Transverse colon (tissue), 4 donors: Measurements from ENCODE around the gene FUOM. TPM values are rescaled to one million over a fixed set of nuclear protein-coding genes. Genes with fewer than 3 reads are reported as not detected.

Source experiments
- DNase-seq: peaks from one replicate; pipeline ENCODE4 v3.0.0-alpha.2; 2019
- H3K27ac ChIP-seq, 4 donors: fragments of 200-600 bp; sonication (generic); 2 replicates each; pipeline ENCODE4 v1.5.1; 2016 to 2018; ENCODE audit warnings: inconsistent platforms in 4 of 4
- H3K27me3 ChIP-seq: fragments of 200-600 bp; sonication (generic); 2 replicates; pipeline ENCODE4 v1.5.1; 2017; ENCODE audit warnings: inconsistent platforms
- H3K36me3 ChIP-seq, 4 donors: fragments of 200-600 bp; sonication (generic); 2 replicates each; pipeline ENCODE4 v1.5.1; 2017 to 2019; ENCODE audit warnings: inconsistent platforms in 4 of 4
- H3K4me1 ChIP-seq, 4 donors: fragments of 200-600 bp; sonication (generic); 2 replicates each; pipeline ENCODE4 v1.5.1; 2017 to 2020; ENCODE audit warnings: inconsistent platforms in 4 of 4
- H3K4me3 ChIP-seq, 4 donors: fragments of 200-600 bp; sonication (generic); 1 replicate in 1 of 4; 2 replicates in 3 of 4; pipeline versions ENCODE4 v1.5.1 to v1.6.1; 2017 to 2019; ENCODE audit warnings: inconsistent platforms in 4 of 4
- H3K9me3 ChIP-seq, 2 donors: fragments of 200-600 bp; sonication (generic); 2 replicates each; pipeline ENCODE4 v1.5.1; 2017 to 2019; ENCODE audit warnings: inconsistent platforms in 2 of 2
- CTCF ChIP-seq, 5 experiments: fragments of 200-600 bp in 3 of 5; fragments of 450-650 bp in 2 of 5; sonication (generic) in 3 of 5; IDR thresholded peaks; 1 replicate in 2 of 5; 2 replicates in 3 of 5; pipeline ENCODE4 v1.5.1; 2016 to 2017; ENCODE audit warnings: antibody characterized with exemption in 5 of 5, inconsistent platforms in 3 of 5, mild to moderate bottlenecking in 2 of 5, moderate library complexity in 1 of 5
- EP300 ChIP-seq: sonication (generic); formaldehyde crosslinking; IDR thresholded peaks from one replicate; pipeline ENCODE4 v1.6.1; 2017; ENCODE audit warnings: antibody characterized with exemption, low read depth
- POLR2A ChIP-seq: fragments of 450-650 bp; IDR thresholded peaks from one replicate; pipeline ENCODE4 v1.6.1; 2016; ENCODE audit warnings: antibody characterized with exemption, mild to moderate bottlenecking, moderate library complexity
- POLR2AphosphoS5 ChIP-seq, 3 donors: sonication (generic); formaldehyde crosslinking; IDR thresholded peaks; one replicate each; pipeline ENCODE4 v1.6.1; 2016; ENCODE audit warnings: antibody characterized with exemption in 3 of 3
- WGBS, 2 donors: methylation state at CpG; one replicate each; pipeline ENCODE4 v1.1.5; 2018; ENCODE audit warnings: low coverage in 1 of 2; 5-methylcytosine and 5-hydroxymethylcytosine counted together
- in situ Hi-C, 4 donors: fragments of 200-750 bp; cut with MboI; loops; one replicate each; pipeline versions ENCODE4 v1.15.0 to v1.15.1; 2017; ENCODE audit warnings: low sequenced_read_pairs in 3 of 4, low pct_ligation_motif_present in 1 of 4, low pct_unique_long_range_greater_than_20kb in 1 of 4
- intact Hi-C: fragments of 100-400 bp; cut with DNase I; formaldehyde crosslinking; loops from one replicate; pipeline ENCODE4 v1.15.1; 2023; ENCODE audit warnings: low total_unique reads
- total RNA-seq, 4 donors: library from RNA; depleted of rRNA; stranded (reverse); fragments of >200 nt; gene quantifications; one replicate each; pipeline ENCODE4 v1.1.0, GENCODE V29; 2016

Gene FUOM
- total RNA-seq, 4 donors from 2014 or later = 1.2 to 43.3 (median 28.8) TPM

GRCh38 chr10:133399123-133399601, 41.3 kb upstream of the FUOM start:
- no peaks in the 10 kb centered on the region for H3K9me3 ChIP-seq
- H3K36me3 ChIP-seq = peaks cover 0 to 42% (median 5%) of the 10 kb centered on the region in 4 donors
- H3K4me3 ChIP-seq = no peak overlapping the region
- no peak for DNase-seq
- 93% methylated on average over 19 of the region's 19 CpGs; no CpG with 5 or more reads in 1 of the 2 donors for WGBS, 2 donors
- in situ Hi-C loops (no loop called here), intact Hi-C loops (no loop called here)
- TF ChIP-seq EP300 (no peak), POLR2AphosphoS5 (IDR thresholded peaks at IDR 0.05) (no peak), POLR2A (no peak), CTCF (IDR thresholded peaks at IDR 0.05) (no peak)
- no peaks in the 10 kb centered on the region for H3K27me3 ChIP-seq
- H3K27ac ChIP-seq = no peak overlapping the region
- H3K4me1 ChIP-seq = peaks cover 5 to 14% (median 8%) of the 10 kb centered on the region in 4 donors

- WGBS, 2 donors = 98 to 100% methylated on average over 5 to 7 of the region's 7 CpGs
- no peaks in the 10 kb centered on the region for H3K9me3 ChIP-seq
- H3K4me1 ChIP-seq = peaks cover 5 to 17% (median 8%) of the 10 kb centered on the region in 4 donors
- H3K27me3 ChIP-seq = no peaks in the 10 kb centered on the region
- no peak overlapping the region for H3K27ac ChIP-seq
- H3K4me3 ChIP-seq = no peak overlapping the region
- TF ChIP-seq EP300 (no peak), CTCF (IDR thresholded peaks at IDR 0.05) (no peak), POLR2A (no peak), POLR2AphosphoS5 (IDR thresholded peaks at IDR 0.05) (no peak)
- peaks cover 0 to 37% (median 5%) of the 10 kb centered on the region in 4 donors for H3K36me3 ChIP-seq
- no peak for DNase-seq
- in situ Hi-C loops (no loop called here), intact Hi-C loops (no loop called here)
Measured at GRCh38 chr10:133397938-133398337, 40.1 kb upstream of the FUOM start.

- intact Hi-C loops = no loop called here
- H3K36me3 ChIP-seq = peaks cover 0 to 23% (median 5%) of the 10 kb centered on the region in 4 donors
Measured at GRCh38 chr10:133396035-133396624, 38.3 kb upstream of the FUOM start.

GRCh38 chr10:133394801-133395221, 37.0 kb upstream of the FUOM start:
- intact Hi-C loops (no loop called here), in situ Hi-C loops (no loop called here)
- Histone ChIP-seq H3K27ac (peak overlapping the region; percentile 88 to 91 (median 90)), H3K27me3 (no peaks in the 10 kb centered on the region), H3K4me1 (peaks cover 5 to 16% (median 8%) of the 10 kb centered on the region in 4 donors), H3K4me3 (peak overlapping the region; percentile 65 to 93 (median 78)), H3K9me3 (no peaks in the 10 kb centered on the region), H3K36me3 (peaks cover 0 to 13% (median 5%) of the 10 kb centered on the region in 4 donors)
- 24% methylated on average over 21 of the region's 21 CpGs; no CpG with 5 or more reads in 1 of the 2 donors for WGBS, 2 donors
- DNase-seq = no peak
- TF ChIP-seq EP300 (no peak), CTCF (IDR thresholded peaks at IDR 0.05) (no peak), POLR2A (no peak), POLR2AphosphoS5 (IDR thresholded peaks at IDR 0.05) (no peak)

More at GRCh38 chr10:133396035-133396624, 38.3 kb upstream of the FUOM start:
- Histone ChIP-seq H3K4me1 (peaks cover 5 to 16% (median 8%) of the 10 kb centered on the region in 4 donors), H3K4me3 (no peak overlapping the region), H3K27ac (no peak overlapping the region), H3K9me3 (no peaks in the 10 kb centered on the region), H3K27me3 (no peaks in the 10 kb centered on the region)
- WGBS, 2 donors = 91 to 92% methylated on average over 6 to 19 of the region's 19 CpGs
- TF ChIP-seq POLR2AphosphoS5 (IDR thresholded peaks at IDR 0.05) (no peak), POLR2A (no peak), CTCF (IDR thresholded peaks at IDR 0.05) (no peak), EP300 (no peak)
- no peak for DNase-seq
- in situ Hi-C loops = no loop called here
